ENCODE measurements around the gene CHMP3.
"Not testable (repeated sequence)": the region's sequence is repeated elsewhere in the genome, so short reads cannot be mapped to it uniquely, and the experiment has no call there.

The CHMP3 gene

GRCh38 chr2:86545296-86545924 lies 17.8 kb downstream of the CHMP3 start:
- H3K4me3 ChIP-seq; H3K27ac ChIP-seq; DNase-seq (ENCODE audit: low spot score): not testable (repeated sequence)

GRCh38 chr2:86544278-86545099 lies 18.8 kb downstream of the CHMP3 start:
- H3K27ac ChIP-seq; DNase-seq (ENCODE audit: low spot score); H3K4me3 ChIP-seq: not testable (repeated sequence)

DNA sequence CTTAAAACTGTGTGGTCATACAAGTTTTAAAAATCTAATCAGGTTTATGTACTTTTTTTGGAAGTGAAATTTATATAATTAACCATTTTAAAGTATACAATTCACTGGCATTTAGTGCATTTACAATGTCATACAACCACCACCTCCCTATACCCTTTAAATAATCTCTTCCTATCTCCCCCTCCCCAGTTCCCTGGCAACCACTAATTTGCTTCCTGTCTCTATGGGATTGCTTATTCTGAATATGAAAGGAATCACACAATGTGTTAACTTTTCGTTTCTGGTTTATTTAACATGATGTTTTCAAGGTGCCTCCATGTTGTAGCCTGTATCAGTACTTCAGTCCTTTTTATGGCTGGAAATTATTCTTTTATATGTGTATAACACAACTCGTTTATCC lies 19.4 kb downstream of the CHMP3 start:
- no peak for DNase-seq (ENCODE audit: low spot score)
- H3K27ac ChIP-seq: no peak overlapping the region
- no peak overlapping the region for H3K4me3 ChIP-seq
- no peak for TF ChIP-seq CTCF (IDR thresholded peaks at IDR 0.05)

- H3K27ac ChIP-seq: no peak overlapping the region
- no peak overlapping the region for H3K4me3 ChIP-seq
- DNase-seq (ENCODE audit: low spot score): no peak
- TF ChIP-seq CTCF (IDR thresholded peaks at IDR 0.05): no peak
Measured at GRCh38 chr2:86543335-86543734, 19.9 kb downstream of the CHMP3 start.

DNA sequence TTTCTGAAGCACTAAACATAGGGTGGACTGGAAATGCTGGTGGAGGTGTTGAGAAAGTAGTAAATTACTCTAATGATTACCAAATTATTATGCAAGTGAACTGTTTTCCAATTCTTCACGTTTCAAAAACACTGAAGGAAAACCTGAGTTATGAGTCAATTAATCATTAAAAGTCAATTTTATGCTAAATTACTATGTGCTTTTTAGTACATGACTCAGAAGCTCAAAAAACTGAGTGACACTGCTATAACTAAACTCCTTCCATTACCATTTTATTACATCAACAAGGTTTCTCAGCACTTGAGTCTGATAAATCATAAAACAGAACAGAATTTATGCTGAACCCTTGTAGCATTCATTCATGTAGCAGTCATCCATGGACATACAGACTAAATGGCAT lies 20.4 kb downstream of the CHMP3 start:
- no peak for DNase-seq (ENCODE audit: low spot score)
- no peak overlapping the region for H3K4me3 ChIP-seq
- no peak for TF ChIP-seq CTCF (IDR thresholded peaks at IDR 0.05)
- no peak overlapping the region for H3K27ac ChIP-seq

DNA sequence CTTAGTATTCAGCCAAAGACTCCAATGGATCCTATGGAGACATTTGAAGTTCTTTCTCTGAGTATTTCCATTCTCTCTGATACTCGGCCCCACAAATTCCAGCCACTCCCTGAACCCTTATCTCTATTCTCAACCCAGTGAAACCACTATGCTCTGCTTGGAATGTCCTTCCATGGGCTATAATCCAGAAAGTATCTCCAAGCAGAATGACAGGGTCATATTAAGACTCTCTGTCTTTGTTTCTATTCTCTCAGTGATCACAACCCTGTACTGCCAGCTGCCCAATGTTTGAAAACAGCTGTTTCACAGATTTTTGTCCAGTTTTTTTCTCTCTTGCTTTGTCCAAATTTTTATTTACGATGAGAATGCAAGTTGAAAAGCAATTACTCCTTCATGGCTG lies 21.9 kb downstream of the CHMP3 start:
- no peak for TF ChIP-seq CTCF (IDR thresholded peaks at IDR 0.05)
- H3K27ac ChIP-seq: no peak overlapping the region
- DNase-seq (ENCODE audit: low spot score): no peak
- H3K4me3 ChIP-seq: no peak overlapping the region

GRCh38 chr2:86533589-86533988 lies 29.7 kb downstream of the CHMP3 start:
- no peak overlapping the region for H3K27ac ChIP-seq
- no peak for DNase-seq (ENCODE audit: low spot score)
- no peak for TF ChIP-seq CTCF (IDR thresholded peaks at IDR 0.05)
- no peak overlapping the region for H3K4me3 ChIP-seq

All from coronary artery (tissue), 2 donors.